ENCODE measurements around the gene RFC3. TPM values are rescaled to one million over a fixed set of nuclear protein-coding genes. Genes with fewer than 3 reads are reported as not detected.

The RFC3 gene
- total and polyA plus RNA-seq, 9 donors = 11.5 to 17.2 (median 14.1) TPM

DNA sequence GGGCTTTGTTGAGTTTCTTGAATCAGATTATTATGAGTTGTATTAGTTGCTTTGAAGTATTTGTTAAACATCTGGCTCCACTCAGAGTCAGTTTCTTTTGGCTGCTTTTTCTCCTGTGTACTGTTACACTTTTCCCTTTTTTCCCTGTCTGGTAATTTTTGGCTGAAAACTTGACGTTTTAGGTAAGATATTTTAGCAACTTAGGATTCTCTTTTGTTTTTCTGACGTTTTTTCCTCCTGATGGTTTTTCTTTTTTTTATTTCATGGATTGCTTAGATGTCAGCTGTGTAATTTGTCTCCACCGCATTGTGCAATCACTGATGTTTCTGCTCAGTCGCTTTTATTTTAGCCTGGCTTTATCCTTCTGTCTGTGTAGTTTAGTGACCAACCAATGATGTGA, 20.7 kb downstream of the RFC3 start:
- Histone ChIP-seq H3K36me3 (ENCODE audit: control insufficient read depth, insufficient read depth, low read length) (peaks cover 17% of the 10 kb centered on the region), H3K27me3 (ENCODE audit: control insufficient read depth, insufficient read depth, low read length) (no peaks in the 10 kb centered on the region), H3K9me3 (replicated peaks; ENCODE audit: control insufficient read depth, low read depth, low read length) (no peaks in the 10 kb centered on the region), H3K27ac (ENCODE audit: low read length) (no peak overlapping the region), H3K4me3 (ENCODE audit: low read length) (no peak overlapping the region), H3K4me1 (ENCODE audit: control insufficient read depth, insufficient read depth, low read length) (no peaks in the 10 kb centered on the region)
- WGBS (ENCODE audit: insufficient coverage) = no CpG with 5 or more reads among the region's 4 CpGs
- DNase-seq = peak; percentile 54

DNA sequence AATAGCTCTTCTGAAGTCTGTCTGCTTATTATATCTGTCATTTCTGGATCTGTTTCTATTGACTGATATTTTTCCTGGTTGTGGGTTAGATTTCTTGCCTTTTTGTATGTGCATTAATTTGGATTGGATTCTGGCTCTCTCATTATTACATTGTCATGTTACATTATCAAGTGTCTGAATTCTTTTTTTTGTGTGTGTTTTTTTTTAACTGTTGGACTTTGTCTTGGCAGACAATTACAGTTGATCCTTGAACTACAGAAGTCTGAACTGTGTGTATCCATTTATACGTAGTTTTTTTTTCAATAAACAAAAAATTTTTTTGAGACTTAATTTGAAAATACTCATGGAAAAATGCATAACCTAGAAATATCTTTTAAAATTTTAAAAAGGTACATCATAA, 22.5 kb downstream of the RFC3 start:
- no peak for DNase-seq
- Histone ChIP-seq H3K36me3 (ENCODE audit: control insufficient read depth, insufficient read depth, low read length) (peaks cover 11% of the 10 kb centered on the region), H3K27me3 (ENCODE audit: control insufficient read depth, insufficient read depth, low read length) (no peaks in the 10 kb centered on the region), H3K4me3 (ENCODE audit: low read length) (no peak overlapping the region), H3K4me1 (ENCODE audit: control insufficient read depth, insufficient read depth, low read length) (no peaks in the 10 kb centered on the region), H3K27ac (ENCODE audit: low read length) (no peak overlapping the region), H3K9me3 (replicated peaks; ENCODE audit: control insufficient read depth, low read depth, low read length) (no peaks in the 10 kb centered on the region)
- whole genome bisulfite sequencing (ENCODE audit: insufficient coverage) = no CpG with 5 or more reads among the region's 1 CpG

DNA sequence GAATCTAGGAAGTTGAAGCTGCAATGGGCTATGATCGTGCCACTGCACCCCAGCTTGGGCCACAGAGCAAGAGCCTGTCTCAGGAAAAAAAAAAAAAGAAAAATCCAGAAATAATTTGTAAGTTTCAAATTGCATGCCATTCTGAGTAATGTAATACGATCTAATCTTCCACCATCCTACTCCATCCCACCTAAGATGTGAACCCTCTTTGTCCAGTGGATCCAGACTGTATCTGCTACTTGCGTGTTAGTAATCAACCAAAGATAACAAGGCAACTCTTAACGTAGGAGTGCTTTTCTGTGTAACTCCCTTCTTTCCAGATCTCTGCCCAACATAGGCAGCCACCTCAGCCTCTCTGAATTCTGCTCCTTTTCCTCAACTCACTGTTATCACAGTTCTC, 24.3 kb downstream of the RFC3 start:
- Histone ChIP-seq H3K9me3 (replicated peaks; ENCODE audit: control insufficient read depth, low read depth, low read length) (no peaks in the 10 kb centered on the region), H3K27me3 (ENCODE audit: control insufficient read depth, insufficient read depth, low read length) (no peaks in the 10 kb centered on the region), H3K27ac (ENCODE audit: low read length) (no peak overlapping the region), H3K4me1 (ENCODE audit: control insufficient read depth, insufficient read depth, low read length) (no peaks in the 10 kb centered on the region), H3K36me3 (ENCODE audit: control insufficient read depth, insufficient read depth, low read length) (peaks cover 17% of the 10 kb centered on the region), H3K4me3 (ENCODE audit: low read length) (no peak overlapping the region)
- 90% methylated on average over 2 of the region's 4 CpGs for WGBS (ENCODE audit: insufficient coverage)
- DNase-seq = no peak

DNA sequence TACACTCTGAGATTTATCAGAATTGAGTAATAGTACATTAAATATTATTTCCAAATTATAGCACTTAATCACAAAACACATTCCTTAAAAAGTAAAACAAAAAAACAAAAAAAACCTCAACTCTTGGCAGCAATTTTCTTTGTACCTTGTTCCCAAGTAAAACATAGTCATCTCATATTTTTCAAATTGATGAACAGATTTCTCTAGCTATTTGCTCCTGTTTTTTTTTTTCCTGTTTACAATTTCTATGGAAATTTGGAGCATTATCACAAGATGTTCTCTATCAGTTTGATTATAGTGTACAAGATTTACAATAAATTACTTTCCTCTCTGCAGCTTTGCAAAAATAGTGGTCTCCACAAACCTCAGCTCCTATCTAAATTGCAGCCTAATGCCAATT, 25.0 kb downstream of the RFC3 start:
- no peaks in the 10 kb centered on the region for H3K4me1 ChIP-seq (ENCODE audit: control insufficient read depth, insufficient read depth, low read length)
- no peak for DNase-seq
- no peaks in the 10 kb centered on the region for H3K27me3 ChIP-seq (ENCODE audit: control insufficient read depth, insufficient read depth, low read length)

DNA sequence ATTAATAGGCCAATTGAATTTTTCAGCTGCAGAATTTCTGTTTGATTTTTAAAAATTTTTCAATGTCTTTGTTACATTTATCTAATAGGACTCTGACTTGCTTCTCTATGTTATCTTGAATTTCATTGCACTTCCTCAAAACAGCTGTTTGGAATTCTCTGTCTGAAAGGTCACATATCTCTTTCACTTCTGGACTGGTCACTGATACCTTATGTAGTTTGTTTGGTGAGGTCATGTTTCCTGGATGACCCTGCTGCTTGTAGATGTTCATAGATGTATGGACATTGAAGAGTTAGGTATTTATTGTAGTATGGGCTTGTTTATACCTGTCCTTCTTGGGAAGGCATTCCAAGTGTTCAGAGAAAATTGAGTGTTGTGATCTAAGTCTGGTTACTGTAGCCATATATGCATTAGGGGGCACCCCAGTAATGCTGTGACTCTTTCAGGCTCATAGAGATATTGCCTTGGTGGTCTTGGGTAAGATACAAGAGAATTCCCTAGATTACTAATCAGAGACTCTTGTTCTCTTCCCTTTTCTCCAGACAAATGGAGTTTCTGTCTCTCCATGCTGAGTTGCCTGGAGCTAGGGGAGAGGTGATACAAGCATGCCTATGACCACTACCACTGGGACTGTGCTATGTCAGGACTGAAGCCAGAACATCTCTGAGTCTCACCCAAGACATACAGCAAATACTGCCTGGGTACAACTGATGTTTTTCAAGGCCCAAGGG, 27.8 kb downstream of the RFC3 start:
- no peak for DNase-seq
- Histone ChIP-seq H3K4me3 (ENCODE audit: low read length) (no peak overlapping the region), H3K9me3 (replicated peaks; ENCODE audit: control insufficient read depth, low read depth, low read length) (no peaks in the 10 kb centered on the region), H3K27me3 (ENCODE audit: control insufficient read depth, insufficient read depth, low read length) (no peaks in the 10 kb centered on the region), H3K4me1 (ENCODE audit: control insufficient read depth, insufficient read depth, low read length) (no peaks in the 10 kb centered on the region), H3K36me3 (ENCODE audit: control insufficient read depth, insufficient read depth, low read length) (peaks cover 12% of the 10 kb centered on the region), H3K27ac (ENCODE audit: low read length) (no peak overlapping the region)

More for the DNA sequence above, 25.0 kb downstream of the RFC3 start:
- no peak overlapping the region for H3K27ac ChIP-seq (ENCODE audit: low read length)
- no peaks in the 10 kb centered on the region for H3K9me3 ChIP-seq (replicated peaks; ENCODE audit: control insufficient read depth, low read depth, low read length)
- H3K4me3 ChIP-seq (ENCODE audit: low read length) = no peak overlapping the region
- H3K36me3 ChIP-seq (ENCODE audit: control insufficient read depth, insufficient read depth, low read length) = peaks cover 17% of the 10 kb centered on the region

DNA sequence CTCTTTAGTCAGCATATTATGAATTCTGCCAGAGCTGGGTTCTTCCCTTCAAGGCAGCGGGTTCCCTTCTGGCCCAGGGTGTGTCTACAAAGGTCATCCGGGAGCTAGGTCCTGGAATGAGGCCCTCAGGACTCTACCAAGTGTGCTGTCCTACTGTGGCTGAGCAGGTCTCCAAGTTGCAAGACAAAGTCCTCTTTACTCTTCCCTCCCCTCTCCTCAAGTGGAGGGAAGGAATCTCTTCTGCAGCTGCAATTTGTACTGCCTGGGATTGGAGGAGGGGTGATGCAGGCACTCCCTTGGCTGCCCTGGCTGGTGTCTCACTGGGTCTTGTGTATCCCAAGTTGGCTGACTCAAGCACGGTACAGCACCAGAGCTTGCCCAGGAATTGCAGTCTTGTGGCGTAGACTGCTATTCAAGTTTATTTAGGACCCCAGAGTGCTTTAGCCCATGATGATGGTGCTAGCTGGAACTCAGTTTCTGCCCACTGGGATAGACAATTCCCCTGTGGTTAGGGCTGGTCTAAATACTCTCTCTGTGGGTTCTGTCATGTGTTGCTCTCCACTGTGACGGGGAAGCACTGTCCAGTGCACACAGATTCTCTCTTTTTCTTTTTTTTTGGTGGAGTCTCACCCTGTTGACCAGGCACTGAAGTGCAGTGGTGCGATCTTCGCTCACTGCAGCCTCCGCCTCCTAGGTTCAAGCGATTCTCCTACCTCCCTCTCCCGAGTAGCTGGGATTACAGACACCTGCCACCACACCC, 28.5 kb downstream of the RFC3 start:
- Histone ChIP-seq H3K36me3 (ENCODE audit: control insufficient read depth, insufficient read depth, low read length) (peaks cover 12% of the 10 kb centered on the region), H3K4me3 (ENCODE audit: low read length) (no peak overlapping the region), H3K27me3 (ENCODE audit: control insufficient read depth, insufficient read depth, low read length) (no peaks in the 10 kb centered on the region), H3K4me1 (ENCODE audit: control insufficient read depth, insufficient read depth, low read length) (no peaks in the 10 kb centered on the region), H3K9me3 (replicated peaks; ENCODE audit: control insufficient read depth, low read depth, low read length) (no peaks in the 10 kb centered on the region), H3K27ac (ENCODE audit: low read length) (no peak overlapping the region)
- no peak for DNase-seq
- WGBS (ENCODE audit: insufficient coverage) = 100% methylated on average over 7 of the region's 10 CpGs

DNA sequence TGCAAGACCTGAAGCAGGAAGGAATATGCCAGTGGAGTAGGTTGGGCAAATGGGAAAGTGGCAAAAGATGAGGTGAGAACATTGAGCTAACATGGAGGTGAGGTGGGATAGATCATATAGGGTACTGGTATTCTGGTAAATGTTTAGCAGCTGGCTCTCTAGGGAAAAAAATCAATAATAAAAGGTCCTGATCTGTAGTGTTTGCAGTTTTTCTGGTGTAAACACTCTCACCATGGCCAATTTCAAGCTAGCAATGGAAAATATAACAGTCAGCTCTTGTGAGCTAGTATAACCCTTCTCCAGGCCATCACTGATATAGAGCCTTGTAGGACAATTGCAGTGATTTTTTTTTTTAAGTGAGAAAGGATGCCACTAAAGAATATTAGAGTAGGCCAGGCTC, 31.3 kb downstream of the RFC3 start:
- no peak for DNase-seq
- H3K9me3 ChIP-seq (replicated peaks; ENCODE audit: control insufficient read depth, low read depth, low read length) = no peaks in the 10 kb centered on the region
- no peak overlapping the region for H3K4me3 ChIP-seq (ENCODE audit: low read length)
- H3K36me3 ChIP-seq (ENCODE audit: control insufficient read depth, insufficient read depth, low read length) = peaks cover 9% of the 10 kb centered on the region
- no peaks in the 10 kb centered on the region for H3K4me1 ChIP-seq (ENCODE audit: control insufficient read depth, insufficient read depth, low read length)
- H3K27ac ChIP-seq (ENCODE audit: low read length) = no peak overlapping the region
- H3K27me3 ChIP-seq (ENCODE audit: control insufficient read depth, insufficient read depth, low read length) = no peaks in the 10 kb centered on the region

DNA sequence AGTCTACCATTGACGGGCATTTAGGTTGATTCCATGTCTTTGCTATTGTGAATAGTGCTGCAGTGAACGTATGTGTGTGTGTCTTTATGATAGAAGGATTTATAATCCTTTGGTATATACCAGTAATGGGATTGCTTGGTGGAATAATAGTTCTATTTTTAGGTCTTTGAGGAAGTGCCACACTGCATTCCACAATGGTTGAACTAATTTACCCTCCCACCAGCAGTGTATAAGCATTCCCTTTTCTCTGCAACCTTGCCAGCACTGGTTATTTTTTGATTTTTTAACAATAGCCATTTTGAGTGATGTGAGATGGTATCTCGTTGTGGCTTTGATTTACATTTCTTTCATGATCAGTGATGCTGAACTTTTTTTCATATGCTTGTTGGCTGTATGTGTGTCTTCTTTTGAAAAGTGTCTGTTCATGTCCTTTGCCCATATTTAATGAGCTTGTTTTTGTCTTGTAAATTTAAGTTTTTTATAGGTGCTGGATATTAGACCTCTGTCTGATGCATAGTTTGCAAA, 37.5 kb downstream of the RFC3 start:
- Histone ChIP-seq H3K4me1 (ENCODE audit: control insufficient read depth, insufficient read depth, low read length) (no peaks in the 10 kb centered on the region), H3K36me3 (ENCODE audit: control insufficient read depth, insufficient read depth, low read length) (no peaks in the 10 kb centered on the region), H3K9me3 (replicated peaks; ENCODE audit: control insufficient read depth, low read depth, low read length) (no peaks in the 10 kb centered on the region), H3K4me3 (ENCODE audit: low read length) (no peak overlapping the region), H3K27ac (ENCODE audit: low read length) (no peak overlapping the region), H3K27me3 (ENCODE audit: control insufficient read depth, insufficient read depth, low read length) (no peaks in the 10 kb centered on the region)
- no peak for DNase-seq
- no CpG with 5 or more reads among the region's 3 CpGs for WGBS (ENCODE audit: insufficient coverage)

DNA sequence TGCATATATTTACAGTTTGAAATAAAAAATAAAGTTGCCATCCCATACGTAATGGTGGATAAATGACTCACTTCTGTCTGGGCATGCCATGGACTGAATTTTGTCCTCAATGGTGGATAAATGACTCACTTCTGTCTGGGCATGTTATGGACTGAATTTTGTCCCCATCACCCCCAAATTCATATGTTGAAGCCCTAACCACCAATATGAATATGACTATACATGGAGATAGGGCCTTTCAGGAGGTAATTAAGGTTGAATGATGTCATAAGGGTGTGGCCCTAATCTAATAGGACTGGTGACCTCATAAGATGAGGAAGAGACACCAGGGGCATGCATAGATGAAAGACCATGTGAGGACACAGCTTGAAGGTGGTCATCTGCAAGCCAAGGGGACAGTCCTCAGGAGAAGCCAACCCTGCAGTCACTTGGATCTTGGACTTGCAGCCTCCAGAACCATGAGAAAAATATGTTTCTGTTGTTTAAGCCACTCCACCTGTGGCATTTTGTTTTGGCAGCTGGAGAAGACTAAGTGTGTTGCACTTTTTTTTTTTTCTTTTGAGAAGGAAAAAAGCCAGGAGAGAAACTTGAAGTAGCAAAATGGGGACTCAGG, 41.8 kb downstream of the RFC3 start:
- no peaks in the 10 kb centered on the region for H3K4me1 ChIP-seq (ENCODE audit: control insufficient read depth, insufficient read depth, low read length)
- WGBS (ENCODE audit: insufficient coverage) = 100% methylated on average over 1 of the region's 1 CpG
- no peak for DNase-seq

DNA sequence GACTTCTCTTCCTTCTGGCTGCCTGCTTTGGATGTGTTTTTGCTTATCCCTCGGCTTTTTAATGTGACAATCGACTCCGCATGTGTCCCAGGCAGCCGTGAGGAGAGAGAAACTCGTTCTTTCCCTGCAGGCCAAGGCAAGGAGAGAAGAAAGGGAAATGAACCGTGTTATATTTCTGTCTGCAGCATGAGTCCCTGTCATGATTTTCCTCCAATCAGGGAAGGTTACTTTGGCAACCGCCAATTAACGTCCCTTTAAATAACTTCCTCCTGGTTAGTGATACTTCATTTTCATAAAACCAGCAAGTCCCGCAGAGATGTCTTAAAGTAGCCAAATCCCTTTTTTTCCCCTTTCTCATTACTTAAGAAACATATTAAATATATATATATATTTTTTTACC, 42.6 kb downstream of the RFC3 start:
- Histone ChIP-seq H3K4me3 (ENCODE audit: low read length) (no peak overlapping the region), H3K9me3 (replicated peaks; ENCODE audit: control insufficient read depth, low read depth, low read length) (no peaks in the 10 kb centered on the region), H3K27ac (ENCODE audit: low read length) (no peak overlapping the region), H3K27me3 (ENCODE audit: control insufficient read depth, insufficient read depth, low read length) (no peaks in the 10 kb centered on the region), H3K36me3 (ENCODE audit: control insufficient read depth, insufficient read depth, low read length) (no peaks in the 10 kb centered on the region), H3K4me1 (ENCODE audit: control insufficient read depth, insufficient read depth, low read length) (no peaks in the 10 kb centered on the region)
- no peak for DNase-seq
- 80% methylated on average over 1 of the region's 9 CpGs for WGBS (ENCODE audit: insufficient coverage)

More for the DNA sequence above, 41.8 kb downstream of the RFC3 start:
- no peaks in the 10 kb centered on the region for H3K9me3 ChIP-seq (replicated peaks; ENCODE audit: control insufficient read depth, low read depth, low read length)
- H3K36me3 ChIP-seq (ENCODE audit: control insufficient read depth, insufficient read depth, low read length) = no peaks in the 10 kb centered on the region
- H3K27ac ChIP-seq (ENCODE audit: low read length) = no peak overlapping the region
- H3K4me3 ChIP-seq (ENCODE audit: low read length) = no peak overlapping the region
- no peaks in the 10 kb centered on the region for H3K27me3 ChIP-seq (ENCODE audit: control insufficient read depth, insufficient read depth, low read length)

All from muscle of leg (tissue), 11 donors.